GM23248 (cell line): Measurements from ENCODE around the gene ZIC4. TPM values are rescaled to one million over a fixed set of nuclear protein-coding genes. Genes with fewer than 3 reads are reported as not detected.

Source experiments
- DNase-seq: peaks from one replicate; pipeline ENCODE4 v3.0.0-alpha.2; 2015
- H2AFZ ChIP-seq: fragments of 200-600 bp; sonication (generic); 2 replicates; pipeline ENCODE4 v1.6.1; 2016; ENCODE audit warnings: antibody characterized with exemption
- H3F3A ChIP-seq: fragments of 200-600 bp; sonication (generic); 2 replicates; pipeline ENCODE4 v1.6.1; 2016; ENCODE audit warnings: mild to moderate bottlenecking, antibody characterized with exemption, mixed run types; ENCODE audit not compliant: insufficient read depth
- H3K27ac ChIP-seq: fragments of 200-600 bp; sonication (generic); 2 replicates; pipeline ENCODE4 v1.5.1; 2016; ENCODE audit warnings: mild to moderate bottlenecking
- H3K27me3 ChIP-seq: fragments of 200-600 bp; sonication (generic); replicated peaks from 2 replicates; pipeline ENCODE4 v1.6.1; 2016; ENCODE audit warnings: mild to moderate bottlenecking; ENCODE audit not compliant: insufficient read depth
- H3K36me3 ChIP-seq: fragments of 200-600 bp; sonication (generic); 2 replicates; pipeline ENCODE4 v1.6.1; 2016; ENCODE audit warnings: low read depth, mild to moderate bottlenecking
- H3K4me1 ChIP-seq: fragments of 200-600 bp; sonication (generic); 2 replicates; pipeline ENCODE4 v1.6.1; 2016; ENCODE audit warnings: mild to moderate bottlenecking; ENCODE audit not compliant: insufficient read depth
- H3K4me2 ChIP-seq: fragments of 200-600 bp; sonication (generic); one replicate; pipeline ENCODE4 v1.6.1; 2016; ENCODE audit warnings: mild to moderate bottlenecking; ENCODE audit not compliant: unreplicated experiment
- H3K4me3 ChIP-seq: fragments of 200-600 bp; sonication (generic); 2 replicates; pipeline ENCODE4 v1.5.1; 2016; ENCODE audit warnings: mild to moderate bottlenecking
- H3K79me2 ChIP-seq: fragments of 200-600 bp; sonication (generic); 2 replicates; pipeline ENCODE4 v1.6.1; 2016; ENCODE audit warnings: mild to moderate bottlenecking; ENCODE audit not compliant: insufficient read depth
- H3K9ac ChIP-seq: fragments of 200-600 bp; sonication (generic); 2 replicates; pipeline ENCODE4 v1.6.1; 2016; ENCODE audit warnings: mild to moderate bottlenecking
- H3K9me2 ChIP-seq: fragments of 200-600 bp; sonication (generic); 2 replicates; pipeline ENCODE4 v1.6.1; 2016; ENCODE audit warnings: mixed run types, mild to moderate bottlenecking, moderate library complexity; ENCODE audit not compliant: insufficient read depth
- H3K9me3 ChIP-seq: fragments of 200-600 bp; sonication (generic); one replicate; pipeline ENCODE4 v1.6.1; 2017; ENCODE audit warnings: low read depth
- H4K20me1 ChIP-seq: fragments of 200-600 bp; sonication (generic); 2 replicates; pipeline ENCODE4 v1.6.0; 2016; ENCODE audit not compliant: insufficient read depth
- EZH2 ChIP-seq: fragments of 200-600 bp; sonication (generic); IDR thresholded peaks from 2 replicates; pipeline ENCODE4 v1.6.1; 2018; ENCODE audit warnings: antibody characterized with exemption, mild to moderate bottlenecking; ENCODE audit not compliant: insufficient read depth, poor library complexity, severe bottlenecking
- EZH2phosphoT487 ChIP-seq: fragments of 200-600 bp; sonication (generic); IDR thresholded peaks from 2 replicates; pipeline ENCODE4 v1.6.1; 2018; ENCODE audit warnings: antibody characterized with exemption, moderate library complexity, mild to moderate bottlenecking, low read depth; ENCODE audit not compliant: insufficient read depth
- WGBS, 2 experiments: methylation state at CpG; one replicate each; pipeline ENCODE4 v1.1.6; 2015 to 2017; ENCODE audit warnings: low lambda C conversion rate in 2 of 2, low coverage in 1 of 2; ENCODE audit errors: missing lambda C conversion rate in 2 of 2; 5-methylcytosine and 5-hydroxymethylcytosine counted together
- in situ Hi-C: fragments of 300-500 bp; cut with MboI; formaldehyde crosslinking; loops from 2 replicates; pipeline ENCODE4 v1.15.0; 2020
- polyA plus RNA-seq: library from polyadenylated mRNA; unstranded; fragments of >200 nt; fragmentation: Nextera tagmentation; extraction: Ambion mirVana; gene quantifications from 2 replicates; pipeline ENCODE4 v1.2.1, GENCODE V29; 2016
- total RNA-seq: library from RNA; depleted of rRNA; stranded (reverse); fragments of >200 nt; shearing (Covaris generic); gene quantifications from 2 replicates; pipeline ENCODE4 v1.2.3, GENCODE V29; 2014

Gene ZIC4
- total and polyA plus RNA-seq, 2 experiments from 2014 or later, result 4.3 to 7.0 TPM

- TF ChIP-seq EZH2phosphoT487, result no peak
- TF ChIP-seq EZH2, result no peak
- no peaks in the 10 kb centered on the region for H3K27me3 ChIP-seq
- H3K36me3 ChIP-seq, result 0 out of 2 replicates have a peak, but pooled peaks cover 4% of the 10 kb centered on the region
- H4K20me1 ChIP-seq, result no peaks in the 10 kb centered on the region
- no peaks in the 10 kb centered on the region for H3K9me2 ChIP-seq
- peak overlapping the region; percentile 98 for H3K4me2 ChIP-seq
- 1% methylated on average over 61 of the region's 61 CpGs for WGBS, 2 experiments
- H3K79me2 ChIP-seq, result peaks cover 69% of the 10 kb centered on the region
- H3K27ac ChIP-seq, result peak overlapping the region; percentile 96
- H2AFZ ChIP-seq, result peak overlapping the region; percentile 76
- DNase-seq, result peak; percentile 95
- peak overlapping the region; percentile 94 for H3K9ac ChIP-seq
- in situ Hi-C loops, result no loop called here
- peaks cover 16% of the 10 kb centered on the region; the same call in 1 of the 2 replicates for H3F3A ChIP-seq
- H3K4me1 ChIP-seq, result no peaks in the 10 kb centered on the region
- peak overlapping the region; percentile 92 for H3K4me3 ChIP-seq
- no peaks in the 10 kb centered on the region for H3K9me3 ChIP-seq
These were observed 4.3 kb upstream of the ZIC4 start for GRCh38 chr3:147410526-147411237.

- Histone ChIP-seq H3F3A (peaks cover 16% of the 10 kb centered on the region; the same call in 1 of the 2 replicates), H3K79me2 (peaks cover 69% of the 10 kb centered on the region), H3K4me1 (no peaks in the 10 kb centered on the region), H2AFZ (peak overlapping the region; percentile 76), H3K27ac (peak overlapping the region; percentile 96), H3K9ac (peak overlapping the region; percentile 94), H3K4me2 (peak overlapping the region; percentile 98), H3K27me3 (no peaks in the 10 kb centered on the region), H3K9me2 (no peaks in the 10 kb centered on the region), H3K36me3 (0 out of 2 replicates have a peak, but pooled peaks cover 4% of the 10 kb centered on the region), H4K20me1 (no peaks in the 10 kb centered on the region), H3K9me3 (no peaks in the 10 kb centered on the region), H3K4me3 (peak overlapping the region; percentile 92)
- no peak for TF ChIP-seq EZH2phosphoT487
- no peak for TF ChIP-seq EZH2
- WGBS, 2 experiments, result 0 to 2% methylated on average over 46 to 52 of the region's 52 CpGs
- DNase-seq, result peak; percentile 80
- in situ Hi-C loops, result no loop called here
These were observed 3.8 kb upstream of the ZIC4 start for GRCh38 chr3:147410116-147410525.

- Histone ChIP-seq H3K9ac (peak within 1 kb of the TSS; percentile 94), H3K4me2 (peak within 1 kb of the TSS; percentile 98), H3K79me2 (peaks cover 74% of the 10 kb centered on the region), H3K9me2 (no peaks in the 10 kb centered on the region), H4K20me1 (no peaks in the 10 kb centered on the region), H3F3A (peaks cover 16% of the 10 kb centered on the region; the same call in 1 of the 2 replicates), H3K4me3 (peak within 1 kb of the TSS; percentile 92), H3K36me3 (0 out of 2 replicates have a peak, but pooled peaks cover 4% of the 10 kb centered on the region), H3K27ac (peak within 1 kb of the TSS; percentile 96), H3K9me3 (no peaks in the 10 kb centered on the region), H2AFZ (peak within 1 kb of the TSS; percentile 77), H3K4me1 (no peaks in the 10 kb centered on the region), H3K27me3 (no peaks in the 10 kb centered on the region)
- in situ Hi-C loops, result no loop called here
- peak; percentile 96 for DNase-seq
- no peak for TF ChIP-seq EZH2
- TF ChIP-seq EZH2phosphoT487, result no peak
- 1% methylated on average over 65 to 80 of the region's 80 CpGs for WGBS, 2 experiments
These were observed 3.1 kb upstream of the ZIC4 start, which contains the start of gene ZIC1 for GRCh38 chr3:147409143-147410115. ZIC1 (plus strand) TSS chr3:147409365; CDS start chr3:147410113, 748 bp downstream.
